ENCODE results near the gene ADGRL3. TPM values are rescaled to one million over a fixed set of nuclear protein-coding genes. Genes with fewer than 3 reads are reported as not detected.
A peak's percentile ranks its signal among the peaks of the same experiment; 100 is the strongest.

The ADGRL3 gene
- 1 to 10 TPM; 1.1 to 9.5 (median 2.5) TPM for total RNA-seq
- 1 to 10 TPM in 1 of 2 donors, under 1 TPM in 1; 0.88 to 8.6 TPM for polyA plus RNA-seq
- long read RNA-seq, donor 1, result 0 reads
- long read RNA-seq, donor 2, result 0 reads
- long read RNA-seq, donor 3, result 0 reads

DNA sequence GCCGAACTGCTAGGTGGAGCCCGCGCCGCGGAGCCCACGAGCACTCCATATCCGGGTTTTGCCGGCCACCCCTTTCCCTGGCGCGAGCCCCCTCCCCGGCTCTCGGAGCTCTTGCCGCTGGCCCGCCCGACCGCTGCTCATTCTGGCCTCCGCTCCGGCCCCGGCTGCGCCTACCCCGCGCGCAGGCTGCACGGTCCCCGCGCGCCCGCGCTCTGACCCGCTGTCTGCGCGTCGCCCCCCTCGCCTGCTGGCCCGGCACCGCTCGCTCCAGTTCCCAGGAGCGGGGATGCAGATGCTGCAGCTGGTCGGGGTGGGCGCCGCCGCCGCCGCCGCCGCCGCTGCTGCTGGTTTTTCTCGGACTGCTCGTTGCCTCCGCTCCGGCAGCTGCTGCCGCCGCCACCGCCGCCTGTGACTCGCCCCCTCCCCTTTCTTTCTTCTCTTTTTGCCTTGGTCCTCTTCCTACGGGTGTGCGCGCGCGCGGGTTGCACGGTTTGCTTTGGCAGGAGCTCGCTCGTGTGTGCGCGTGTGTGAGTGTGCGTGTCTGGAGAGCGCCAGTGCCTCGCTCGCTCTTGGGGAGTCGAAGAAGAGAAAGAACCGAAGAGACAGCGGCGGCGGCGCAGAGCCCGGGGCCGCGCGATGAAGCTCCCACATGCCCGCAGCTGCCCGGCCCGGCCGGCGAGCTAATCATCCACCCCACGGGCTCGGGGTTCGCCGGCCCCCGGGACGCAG is at the start of gene ADGRL3:
Gene ADGRL3 (plus strand): TSS at position 140 of the 729 bp plus-strand sequence.
- DNase-seq, result peak in 2 of 5 donors; percentile 17 to 33
- intact Hi-C loops (cut with DNase I), result no loop called here
- Histone ChIP-seq H3K4me1 (ENCODE audit: insufficient read depth) (peaks cover 2% of the 10 kb centered on the region), H3K36me3 (no peaks in the 10 kb centered on the region), H3K27ac (no peak within 1 kb of the TSS), H3K27me3 (no peaks in the 10 kb centered on the region), H3K4me3 (peak within 1 kb of the TSS; percentile 42), H3K9me3 (no peaks in the 10 kb centered on the region)
- no peak for TF ChIP-seq EP300 (IDR thresholded peaks at IDR 0.05)
- TF ChIP-seq POLR2A (IDR thresholded peaks at IDR 0.05), result no peak
- TF ChIP-seq, protein P1, sequence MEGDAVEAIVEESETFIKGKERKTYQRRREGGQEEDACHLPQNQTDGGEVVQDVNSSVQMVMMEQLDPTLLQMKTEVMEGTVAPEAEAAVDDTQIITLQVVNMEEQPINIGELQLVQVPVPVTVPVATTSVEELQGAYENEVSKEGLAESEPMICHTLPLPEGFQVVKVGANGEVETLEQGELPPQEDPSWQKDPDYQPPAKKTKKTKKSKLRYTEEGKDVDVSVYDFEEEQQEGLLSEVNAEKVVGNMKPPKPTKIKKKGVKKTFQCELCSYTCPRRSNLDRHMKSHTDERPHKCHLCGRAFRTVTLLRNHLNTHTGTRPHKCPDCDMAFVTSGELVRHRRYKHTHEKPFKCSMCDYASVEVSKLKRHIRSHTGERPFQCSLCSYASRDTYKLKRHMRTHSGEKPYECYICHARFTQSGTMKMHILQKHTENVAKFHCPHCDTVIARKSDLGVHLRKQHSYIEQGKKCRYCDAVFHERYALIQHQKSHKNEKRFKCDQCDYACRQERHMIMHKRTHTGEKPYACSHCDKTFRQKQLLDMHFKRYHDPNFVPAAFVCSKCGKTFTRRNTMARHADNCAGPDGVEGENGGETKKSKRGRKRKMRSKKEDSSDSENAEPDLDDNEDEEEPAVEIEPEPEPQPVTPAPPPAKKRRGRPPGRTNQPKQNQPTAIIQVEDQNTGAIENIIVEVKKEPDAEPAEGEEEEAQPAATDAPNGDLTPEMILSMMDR (IDR thresholded peaks at IDR 0.05), result no peak
- WGBS, 3 donors, result 0 to 2% (median 1%) methylated on average over 73 to 92 of the region's 92 CpGs

DNA sequence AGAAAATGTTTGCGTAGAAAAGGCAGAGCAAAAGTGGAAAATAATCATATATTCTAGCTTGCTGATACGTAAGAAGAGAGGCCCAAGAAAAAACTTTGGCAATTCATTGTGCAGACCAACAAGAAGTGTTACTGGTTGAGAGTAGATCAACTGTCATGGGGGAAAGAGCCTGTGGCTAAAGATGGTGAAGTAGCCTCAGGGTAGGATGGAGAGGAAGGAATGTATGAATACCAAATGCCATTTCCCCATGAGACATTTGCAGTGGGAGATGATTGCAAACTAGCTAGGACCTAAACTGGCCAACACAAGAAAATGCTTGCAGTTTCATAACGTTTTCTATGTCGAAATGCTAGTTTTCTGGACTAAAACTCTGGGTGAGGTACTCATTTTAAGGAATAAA is 47.7 kb upstream of the ADGRL3 start:
- no peak overlapping the region for H3K4me3 ChIP-seq
- H3K4me1 ChIP-seq (ENCODE audit: insufficient read depth), result no peaks in the 10 kb centered on the region
- no peak overlapping the region for H3K27ac ChIP-seq
- H3K9me3 ChIP-seq, result no peaks in the 10 kb centered on the region
- WGBS, 3 donors, result 81 to 88% (median 82%) methylated on average over 4 of the region's 4 CpGs
- no peaks in the 10 kb centered on the region for H3K36me3 ChIP-seq
- TF ChIP-seq, protein P1 (IDR thresholded peaks at IDR 0.05), result no peak
- no peak for DNase-seq
- intact Hi-C loops (cut with DNase I), result no loop called here
- no peaks in the 10 kb centered on the region for H3K27me3 ChIP-seq

DNA sequence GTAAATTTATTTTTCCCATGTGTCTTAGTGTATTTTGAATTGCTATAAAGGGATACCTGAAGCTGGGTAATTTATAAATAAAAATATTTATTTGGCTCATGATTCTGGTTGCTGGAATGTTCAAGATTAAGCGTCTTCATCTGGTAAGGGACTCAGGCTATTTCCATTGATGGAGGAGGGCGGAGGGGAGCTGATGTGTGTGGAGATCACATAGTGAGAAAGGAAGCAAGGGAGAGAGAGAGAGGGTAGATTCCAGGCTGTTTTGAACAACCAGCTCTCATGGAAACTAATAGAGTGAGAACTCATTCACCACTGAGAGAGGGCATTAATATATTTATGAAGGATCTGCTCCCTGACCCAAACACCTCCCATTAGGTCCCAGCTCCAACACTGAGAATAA is 39.6 kb upstream of the ADGRL3 start:
- H3K27me3 ChIP-seq, result no peaks in the 10 kb centered on the region
- DNase-seq, result no peak
- TF ChIP-seq EP300 (IDR thresholded peaks at IDR 0.05) (no peak), POLR2A (IDR thresholded peaks at IDR 0.05) (no peak)
- TF ChIP-seq, protein P1 (IDR thresholded peaks at IDR 0.05), result no peak
- H3K27ac ChIP-seq, result no peak overlapping the region
- H3K9me3 ChIP-seq, result no peaks in the 10 kb centered on the region
- WGBS, 3 donors, result 85 to 91% (median 91%) methylated on average over 2 of the region's 2 CpGs
- intact Hi-C loops (cut with DNase I), result no loop called here
- no peaks in the 10 kb centered on the region for H3K36me3 ChIP-seq
- H3K4me1 ChIP-seq (ENCODE audit: insufficient read depth), result no peaks in the 10 kb centered on the region
- H3K4me3 ChIP-seq, result no peak overlapping the region

DNA sequence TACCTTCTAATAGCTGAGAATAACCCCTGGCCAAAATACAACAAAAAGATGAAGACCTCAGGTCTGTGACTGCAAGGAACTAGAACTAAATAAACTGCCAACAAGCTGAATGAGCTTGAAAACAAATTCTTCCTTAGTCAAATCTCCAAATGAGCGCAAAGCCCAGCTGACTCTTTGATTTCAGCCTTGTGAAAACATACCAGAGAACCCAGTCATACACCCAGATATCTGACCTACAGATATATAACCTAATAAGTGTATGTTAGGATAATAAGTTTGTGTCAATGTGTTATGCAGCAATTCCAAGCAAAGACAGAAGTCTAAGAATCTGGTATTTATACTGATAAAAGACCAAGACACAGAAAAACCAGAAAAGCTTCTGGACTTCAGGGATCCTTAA is 38.0 kb upstream of the ADGRL3 start:
- H3K4me1 ChIP-seq (ENCODE audit: insufficient read depth), result no peaks in the 10 kb centered on the region
- H3K27me3 ChIP-seq, result no peaks in the 10 kb centered on the region
- no peak for TF ChIP-seq POLR2A (IDR thresholded peaks at IDR 0.05)
- TF ChIP-seq, protein P1 (IDR thresholded peaks at IDR 0.05), result no peak
- no peak for TF ChIP-seq EP300 (IDR thresholded peaks at IDR 0.05)
- no peak overlapping the region for H3K27ac ChIP-seq
- H3K9me3 ChIP-seq, result no peaks in the 10 kb centered on the region
- WGBS, 3 donors, result 38 to 92% (median 76%) methylated on average over 1 of the region's 1 CpG
- H3K4me3 ChIP-seq, result no peak overlapping the region
- intact Hi-C loops (cut with DNase I), result no loop called here
- no peaks in the 10 kb centered on the region for H3K36me3 ChIP-seq
- DNase-seq, result no peak
